Measurements from ENCODE around the gene PERCC1. TPM values are rescaled to one million over a fixed set of nuclear protein-coding genes. Genes with fewer than 3 reads are reported as not detected.
A peak's percentile ranks its signal among the peaks of the same experiment; 100 is the strongest.

Gene PERCC1
- total RNA-seq: not detected

GRCh38 chr16:1430759-1431496 is at the start of gene PERCC1:
Gene PERCC1, plus strand, starts transcription at chr16:1431078. Its CDS starts 1,516 bp downstream, at chr16:1432594.
- DNase-seq: no peak

DNA sequence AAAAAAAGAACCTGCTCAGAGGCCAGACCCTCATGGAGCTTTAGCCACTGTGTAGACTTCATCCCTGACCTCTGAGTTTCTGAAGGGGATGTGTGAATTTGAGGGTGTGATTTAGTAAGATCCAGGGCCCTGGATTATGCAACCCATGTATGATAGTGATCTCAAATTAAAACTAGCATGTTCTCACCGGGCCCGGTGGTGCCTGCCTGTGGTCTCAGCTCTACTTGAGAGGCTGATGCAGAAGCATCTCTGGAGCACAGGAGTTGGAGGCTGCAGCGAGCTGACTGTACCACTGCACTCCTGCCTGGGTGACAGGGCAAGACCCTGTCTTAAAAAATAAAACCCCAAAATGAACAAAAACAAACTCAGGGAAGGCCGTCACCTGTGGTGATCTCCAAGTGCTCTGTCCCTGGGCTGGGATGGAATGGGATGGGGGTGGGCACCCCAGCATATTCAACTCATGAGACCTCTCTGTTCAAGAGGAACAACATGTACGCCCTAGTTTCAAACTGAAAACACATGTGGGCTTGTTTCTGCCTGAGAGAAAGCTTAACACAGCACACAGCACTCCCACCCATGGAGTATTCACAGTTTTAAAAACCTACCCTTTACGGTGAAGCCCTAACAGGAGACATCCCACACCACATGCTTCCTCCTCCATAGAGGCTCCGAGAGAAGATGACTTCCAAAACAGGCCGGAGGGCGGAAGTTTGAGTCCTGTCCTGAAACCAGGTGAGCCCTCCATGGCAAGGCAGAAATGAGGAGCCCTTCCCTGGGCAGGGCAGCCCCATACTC is 49.1 kb upstream of the PERCC1 start:
- DNase-seq: no peak

GRCh38 chr16:1383556-1383955 is 47.3 kb upstream of the PERCC1 start:
- DNase-seq: no peak

DNA sequence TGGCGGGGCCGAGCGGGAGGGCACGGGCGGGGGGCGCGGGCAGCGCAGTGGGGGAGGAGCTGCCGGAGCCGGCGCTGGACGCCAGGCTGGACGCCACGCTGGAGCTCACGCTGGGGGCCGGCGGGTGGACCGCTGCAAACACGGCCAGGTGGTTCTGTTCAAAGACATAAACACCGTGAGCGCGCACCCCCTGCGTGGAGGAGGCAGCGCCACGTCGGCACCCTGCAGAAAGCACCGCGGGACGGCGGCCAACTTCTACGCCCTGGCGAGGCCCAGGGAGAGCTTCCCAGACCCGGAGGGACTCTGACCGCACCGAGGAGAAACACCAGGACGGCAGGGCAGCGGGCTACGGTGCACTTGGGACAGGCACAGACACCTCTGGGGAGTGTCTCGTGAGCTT is 45.6 kb upstream of the PERCC1 start:
- DNase-seq: no peak

GRCh38 chr16:1387331-1387730 is 43.5 kb upstream of the PERCC1 start:
- no peak for DNase-seq

GRCh38 chr16:1389762-1390161 is 41.1 kb upstream of the PERCC1 start:
- DNase-seq: no peak

DNA sequence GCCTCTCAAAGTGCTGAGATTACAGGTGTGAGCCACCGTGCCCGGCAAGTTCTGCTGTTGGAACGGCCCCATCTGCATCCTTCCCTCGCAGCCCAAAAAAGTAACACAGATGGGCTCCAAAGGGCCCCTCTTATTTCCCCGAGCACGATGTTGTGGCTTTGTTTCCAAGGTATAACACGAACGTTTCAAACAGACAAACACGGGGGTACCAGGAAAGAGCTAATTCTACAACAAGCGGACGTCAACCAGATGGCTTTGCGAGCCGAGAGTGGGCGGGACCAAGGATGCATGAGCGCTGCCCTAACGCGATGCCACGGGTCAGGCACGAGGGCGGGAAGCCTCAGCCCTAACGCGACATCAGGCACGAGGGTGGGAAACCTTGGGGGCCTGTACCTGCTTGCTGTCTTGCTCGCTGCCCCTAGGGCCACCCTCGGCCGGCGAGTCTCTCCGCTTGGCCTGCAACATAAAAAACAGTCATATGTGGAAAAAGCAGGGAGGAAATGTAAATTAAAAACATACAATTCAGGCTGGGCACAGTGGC is 40.6 kb upstream of the PERCC1 start:
- no peak for DNase-seq

DNA sequence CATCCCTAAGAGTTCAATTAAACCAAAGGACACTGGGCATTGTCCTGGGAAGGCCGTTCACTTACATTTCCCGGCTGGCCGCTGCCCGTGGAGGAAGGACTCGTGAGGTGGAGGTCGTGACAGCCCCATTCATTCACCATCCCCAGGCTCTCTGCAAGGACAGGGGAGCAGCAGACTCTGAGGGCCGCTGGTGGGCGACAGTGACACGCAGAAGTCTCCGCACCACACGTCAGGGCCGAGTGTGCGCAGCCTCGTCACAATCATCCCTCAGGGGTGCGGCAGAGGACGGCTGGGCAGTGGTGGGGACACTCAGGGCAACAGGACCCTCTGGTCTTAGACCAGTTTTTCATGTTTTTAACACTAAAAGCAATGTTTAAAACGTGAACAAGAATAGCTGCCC is 38.1 kb upstream of the PERCC1 start:
- DNase-seq: no peak

DNA sequence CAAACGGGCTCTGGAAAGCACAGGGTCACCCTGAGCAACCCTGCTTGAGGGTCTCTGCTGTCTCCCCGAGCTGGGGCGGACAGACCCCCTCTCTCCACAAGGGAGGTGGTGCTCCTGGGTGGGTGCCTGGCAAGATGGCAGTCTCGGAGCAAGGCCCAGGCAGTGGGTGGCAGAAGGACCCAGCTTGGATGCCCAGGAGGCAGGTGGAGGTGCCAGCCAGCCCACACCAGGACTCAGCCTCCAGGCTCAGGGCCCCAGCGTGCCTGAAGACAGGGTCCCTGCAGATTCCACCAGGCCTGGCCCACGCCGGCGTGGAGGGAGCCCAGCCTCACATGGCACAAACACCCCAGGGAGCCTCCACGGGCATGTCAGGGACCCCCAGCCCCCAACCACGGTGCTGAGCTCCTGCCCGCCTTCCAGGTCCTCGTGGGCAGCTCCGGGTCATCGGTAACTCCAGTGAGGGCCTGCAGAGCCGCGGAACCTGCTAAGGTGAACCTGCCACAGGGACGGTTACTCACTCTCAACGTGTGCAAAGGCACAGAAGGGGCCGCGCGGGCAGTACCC is 37.2 kb upstream of the PERCC1 start:
- DNase-seq: no peak

GRCh38 chr16:1394367-1394951 is 36.4 kb upstream of the PERCC1 start:
- no peak for DNase-seq

- no peak for DNase-seq
Observed at GRCh38 chr16:1395444-1396031, 35.3 kb upstream of the PERCC1 start.

DNA sequence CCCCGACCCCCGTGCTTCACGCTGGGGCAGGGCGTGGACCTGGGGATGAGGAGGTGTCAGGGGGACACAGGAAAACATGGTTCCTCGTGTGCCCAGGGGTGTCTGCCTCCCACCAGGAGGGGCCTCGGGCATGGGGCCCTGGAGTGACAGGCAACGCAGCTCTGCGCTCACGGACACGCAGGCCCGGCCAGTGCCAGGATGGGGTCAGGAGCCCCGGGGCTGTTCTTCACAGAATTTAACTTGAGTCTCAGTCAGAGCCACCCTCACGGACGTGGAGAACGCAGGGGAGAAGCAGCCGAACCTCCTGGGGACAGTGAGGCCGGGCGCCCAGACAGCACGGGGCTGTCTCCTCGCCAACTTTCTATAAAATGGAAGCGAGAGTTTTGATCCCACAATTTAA is 33.1 kb upstream of the PERCC1 start:
- no peak for DNase-seq

- no peak for DNase-seq
Observed at GRCh38 chr16:1398351-1398750, 32.5 kb upstream of the PERCC1 start.

DNA sequence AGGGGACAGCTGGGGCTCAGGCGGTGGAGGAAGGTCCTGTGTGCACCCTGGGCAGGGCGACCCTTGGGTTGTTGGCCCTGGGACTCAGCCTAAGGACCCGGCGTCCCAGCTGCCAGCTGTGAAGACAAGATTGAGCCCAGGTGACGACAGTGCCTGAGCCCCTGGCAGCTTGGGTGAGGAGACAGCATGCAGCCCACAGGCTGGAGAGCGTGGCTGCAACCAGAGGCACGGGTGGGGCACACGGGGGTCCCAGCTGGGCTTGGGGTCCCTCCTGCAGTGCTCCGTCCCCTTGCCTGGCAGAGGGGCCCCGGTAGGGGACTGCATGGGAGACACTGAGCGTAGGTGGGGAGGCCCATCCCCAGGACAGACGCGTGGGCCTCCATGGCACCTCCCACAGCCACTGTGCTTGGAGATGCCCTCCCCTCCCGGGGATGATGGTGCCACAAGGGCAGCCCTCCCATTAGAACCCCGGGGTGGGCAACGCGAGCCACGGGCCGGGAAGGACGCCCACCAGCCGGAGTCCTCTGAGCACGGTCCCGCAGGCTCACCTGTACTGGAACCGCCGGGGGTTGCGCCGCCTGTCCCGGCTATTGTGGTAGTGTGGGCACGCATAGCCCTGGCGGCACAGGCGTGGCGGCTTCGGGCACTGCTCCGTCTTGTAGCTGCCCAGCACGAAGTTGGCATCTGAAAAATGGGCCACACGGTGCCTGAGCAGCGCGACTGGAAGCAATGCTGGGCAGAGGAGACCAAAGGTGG is 31.9 kb upstream of the PERCC1 start:
- DNase-seq: no peak

GRCh38 chr16:1401061-1401757 is 29.7 kb upstream of the PERCC1 start:
- no peak for DNase-seq

DNA sequence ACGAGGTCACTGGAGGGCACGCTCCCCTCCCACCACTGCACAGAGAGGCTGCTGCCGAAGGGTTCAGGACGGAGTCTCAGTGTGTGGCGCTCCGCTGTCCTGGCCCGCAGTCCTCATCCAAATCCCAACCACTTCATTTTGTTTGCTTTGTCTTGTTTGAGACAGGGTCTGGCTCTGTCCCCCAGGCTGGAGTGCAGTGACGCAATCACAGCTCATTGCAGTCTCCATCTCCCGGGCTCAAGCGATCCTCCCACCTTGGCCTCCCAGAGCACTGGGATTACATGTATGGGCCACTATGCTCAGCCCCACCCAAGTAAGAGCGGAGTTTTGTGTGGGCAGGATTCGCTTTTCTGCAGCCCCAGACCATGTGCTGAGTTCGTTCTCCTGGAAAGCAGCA is 29.1 kb upstream of the PERCC1 start:
- no peak for DNase-seq

DNA sequence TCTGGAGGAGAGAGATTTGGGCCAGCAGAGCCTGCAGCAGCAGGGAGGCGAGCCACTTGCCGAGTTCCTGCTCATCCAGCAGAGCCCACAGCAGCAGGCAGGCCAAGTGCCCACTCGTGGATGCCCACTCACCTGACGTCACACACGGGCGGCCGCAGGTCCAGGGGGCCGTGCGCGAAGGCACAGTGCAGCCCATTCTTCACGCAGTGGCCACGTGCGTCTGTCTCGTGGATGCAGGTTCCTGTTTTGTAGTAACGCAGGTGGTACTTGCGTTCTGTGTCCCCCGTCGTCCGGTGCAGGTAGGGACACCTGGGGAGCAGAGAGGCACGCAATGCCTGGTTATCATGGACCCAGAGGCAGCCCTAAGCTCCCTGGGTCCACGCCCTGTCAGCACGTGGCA is 27.8 kb upstream of the PERCC1 start:
- DNase-seq: no peak

- DNase-seq: no peak
Observed at GRCh38 chr16:1403733-1404132, 27.1 kb upstream of the PERCC1 start.

- no peak for DNase-seq
Observed at GRCh38 chr16:1407753-1408152, 23.1 kb upstream of the PERCC1 start.

GRCh38 chr16:1408171-1408837 is 22.6 kb upstream of the PERCC1 start:
- DNase-seq: peak; percentile 79
